GM12892 (cell line): ENCODE data around the gene PRPF18.

Experiments used
- DNase-seq: peaks from one replicate; pipeline ENCODE4 v3.0.0; 2011; ENCODE audit not compliant: insufficient read length
- FAIRE-seq: peaks from 2 replicates; lab custom pipeline; 2011; peaks lifted over from hg19 to GRCh38; lab: Jason Lieb, UNC
- POLR2A ChIP-seq: IDR thresholded peaks from 2 replicates; pipeline ENCODE4 v1.6.1; 2011; ENCODE audit warnings: low read depth, low read length, control low read depth
- POLR2AphosphoS5 ChIP-seq: IDR thresholded peaks from 2 replicates; pipeline ENCODE4 v1.6.1; 2011; ENCODE audit warnings: low read depth, low read length, control low read depth
- TAF1 ChIP-seq: IDR thresholded peaks from 2 replicates; pipeline ENCODE4 v1.6.1; 2011; ENCODE audit warnings: low read depth, mild to moderate bottlenecking, control low read depth, low read length, borderline replicate concordance

The PRPF18 gene

DNA sequence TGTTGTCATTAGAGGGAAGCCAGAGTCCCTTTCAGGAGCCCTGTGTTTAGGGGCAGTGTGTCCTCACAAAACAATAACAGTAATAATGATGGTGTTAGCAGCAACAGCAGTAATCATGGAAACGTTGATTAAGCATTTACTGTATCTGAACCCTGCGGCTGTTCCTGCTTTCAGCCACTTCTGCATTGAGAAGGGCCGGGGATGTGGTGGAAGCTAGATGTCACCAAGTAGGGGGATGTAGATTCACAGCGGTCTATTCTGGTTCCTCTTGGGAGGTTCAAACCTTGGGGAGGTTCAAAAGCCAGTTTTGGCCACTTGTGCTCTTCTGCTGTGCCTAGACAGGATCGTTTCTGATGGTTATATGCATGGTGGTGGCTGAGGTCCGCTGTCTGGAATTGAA lies 44.8 kb downstream of the PRPF18 start:
- no peak for DNase-seq
- no peak for FAIRE-seq
- TF ChIP-seq POLR2AphosphoS5 (no peak), POLR2A (no peak), TAF1 (no peak)

- TF ChIP-seq TAF1 (no peak), POLR2A (no peak), POLR2AphosphoS5 (no peak)
- DNase-seq (no peak), FAIRE-seq (no peak)
Observed at GRCh38 chr10:13632440-13632839, 45.7 kb downstream of the PRPF18 start.

- FAIRE-seq (no peak), DNase-seq (no peak)
- TF ChIP-seq POLR2AphosphoS5 (no peak), POLR2A (no peak), TAF1 (no peak)
Observed at GRCh38 chr10:13632884-13633440, 46.2 kb downstream of the PRPF18 start.

DNA sequence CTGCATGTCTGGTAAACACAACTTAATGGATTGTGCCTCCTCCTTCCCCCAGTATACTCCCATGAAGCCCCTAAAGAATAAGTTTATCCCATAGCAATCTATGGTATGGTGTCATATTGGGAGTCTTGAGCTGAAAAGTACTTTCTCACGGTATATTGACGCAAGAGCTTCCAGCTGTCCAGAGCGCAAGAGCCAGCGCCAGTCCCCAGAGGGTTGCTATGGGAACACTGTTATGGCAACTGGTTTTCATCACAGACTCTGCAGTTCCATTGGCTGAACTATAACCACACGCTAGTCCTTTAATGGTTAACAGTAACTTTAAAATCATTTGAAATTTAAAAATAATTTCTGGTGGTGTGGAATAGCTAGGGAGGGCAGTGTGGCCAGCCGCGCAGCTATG lies 46.9 kb downstream of the PRPF18 start:
- FAIRE-seq (no peak), DNase-seq (no peak)
- no peak for TF ChIP-seq TAF1
- no peak for TF ChIP-seq POLR2A
- no peak for TF ChIP-seq POLR2AphosphoS5

DNA sequence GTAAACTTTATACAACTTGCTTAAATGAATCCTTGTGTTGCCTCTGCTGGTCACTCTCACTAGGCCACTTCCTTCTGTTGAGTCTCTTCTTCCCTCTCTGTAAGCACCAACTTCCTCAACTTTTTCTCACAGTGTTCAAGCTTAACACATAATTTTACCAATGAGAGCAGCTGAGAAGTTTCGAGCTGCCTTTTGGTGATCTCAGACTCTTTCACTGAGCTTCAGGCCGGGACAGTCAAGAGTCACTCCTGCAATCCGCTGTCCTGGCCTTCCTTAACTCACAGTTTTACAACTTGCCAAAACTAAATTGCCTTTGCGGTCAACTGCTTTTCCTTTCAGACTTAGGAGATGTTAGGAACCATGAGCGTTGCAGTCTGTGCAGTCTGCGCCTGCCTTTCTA lies 47.4 kb downstream of the PRPF18 start:
- TF ChIP-seq TAF1 (no peak), POLR2AphosphoS5 (no peak), POLR2A (no peak)
- no peak for DNase-seq
- FAIRE-seq = no peak

GRCh38 chr10:13636776-13637175 lies 50.0 kb downstream of the PRPF18 start:
- TF ChIP-seq TAF1 (no peak), POLR2A (no peak), POLR2AphosphoS5 (no peak)
- DNase-seq = no peak
- FAIRE-seq = no peak

DNA sequence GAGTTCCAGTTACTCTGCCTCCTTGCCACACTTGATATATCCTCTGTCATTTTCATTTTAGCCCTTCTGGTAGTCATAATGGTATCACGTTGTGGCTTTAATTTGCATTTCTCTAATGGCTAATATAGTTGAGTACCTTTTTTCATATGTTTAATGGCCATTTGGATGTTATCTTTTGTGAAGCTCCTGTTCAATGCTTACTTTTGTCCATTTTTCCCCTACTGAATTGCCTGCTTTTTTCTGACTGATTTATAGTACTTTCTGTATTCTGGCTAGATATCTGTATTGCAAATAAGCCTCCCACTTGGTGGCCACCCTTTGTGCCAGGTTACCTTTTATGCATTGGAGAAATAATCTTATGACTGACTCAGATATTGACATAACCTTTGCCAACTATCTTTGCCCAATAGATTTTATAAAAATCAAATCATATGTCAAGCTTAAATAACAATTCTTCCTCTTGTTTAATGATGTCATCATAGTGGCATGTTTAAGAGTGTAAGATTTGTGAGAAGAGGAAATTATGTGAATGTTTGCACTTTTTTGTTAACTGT lies 50.6 kb downstream of the PRPF18 start:
- no peak for TF ChIP-seq POLR2AphosphoS5
- TF ChIP-seq TAF1 = no peak
- no peak for TF ChIP-seq POLR2A
- DNase-seq = no peak
- FAIRE-seq = no peak

- DNase-seq (no peak), FAIRE-seq (no peak)
- TF ChIP-seq TAF1 (no peak), POLR2A (no peak), POLR2AphosphoS5 (no peak)
Observed at GRCh38 chr10:13637894-13638293, 51.1 kb downstream of the PRPF18 start.

DNA sequence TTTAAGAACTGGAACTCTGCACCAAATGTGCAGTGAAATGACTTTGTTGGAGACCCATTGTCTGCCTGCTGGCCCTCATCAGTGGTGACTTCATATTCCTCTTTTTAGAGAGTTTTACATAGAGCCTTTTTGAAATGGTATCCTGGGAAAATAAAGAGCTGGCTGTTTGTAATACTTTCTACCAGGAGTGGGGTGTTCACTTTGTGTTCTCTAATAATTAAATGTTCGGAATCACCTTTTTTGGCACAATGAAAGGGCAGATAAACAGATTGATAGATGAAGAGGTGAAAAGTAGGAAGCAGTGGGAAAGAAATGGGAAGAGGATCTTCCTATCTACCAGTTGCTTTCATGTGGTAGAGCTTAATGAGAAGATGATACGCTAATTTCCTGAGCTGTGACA lies 55.5 kb downstream of the PRPF18 start:
- TF ChIP-seq POLR2A (no peak), POLR2AphosphoS5 (no peak), TAF1 (no peak)
- DNase-seq = no peak
- FAIRE-seq = no peak

GRCh38 chr10:13643016-13643415 lies 56.3 kb downstream of the PRPF18 start:
- TF ChIP-seq POLR2AphosphoS5 = no peak
- no peak for TF ChIP-seq TAF1
- TF ChIP-seq POLR2A = no peak
- DNase-seq (no peak), FAIRE-seq (no peak)

DNA sequence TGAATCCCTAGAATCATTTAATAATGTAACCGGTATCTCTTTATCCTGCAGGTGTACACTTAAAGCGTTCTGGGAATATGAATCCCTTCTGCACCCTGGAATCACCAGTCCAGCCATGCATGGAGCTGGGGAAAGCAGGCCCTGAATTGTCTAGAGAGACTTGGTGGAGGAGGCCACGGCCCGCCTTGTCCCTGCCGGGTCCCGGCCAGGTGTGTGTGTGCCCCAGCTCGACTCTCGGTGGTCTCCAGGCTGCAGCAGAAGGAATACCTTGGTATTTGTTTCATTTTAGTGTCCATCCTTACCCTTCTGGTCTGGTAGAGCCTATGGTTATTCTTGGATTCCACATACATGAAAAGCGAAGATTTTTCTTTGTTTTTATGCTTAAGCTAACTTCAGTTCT lies 58.1 kb downstream of the PRPF18 start:
- TF ChIP-seq POLR2AphosphoS5 (no peak), TAF1 (no peak), POLR2A (no peak)
- DNase-seq (no peak), FAIRE-seq (no peak)

GRCh38 chr10:13648425-13648824 lies 61.7 kb downstream of the PRPF18 start:
- TF ChIP-seq POLR2A (no peak), POLR2AphosphoS5 (no peak), TAF1 (no peak)
- FAIRE-seq (no peak), DNase-seq (no peak)

GRCh38 chr10:13649844-13650520 lies 63.2 kb downstream of the PRPF18 start:
- DNase-seq (no peak), FAIRE-seq (no peak)
- TF ChIP-seq POLR2AphosphoS5 (no peak), TAF1 (no peak), POLR2A (no peak)
